ENCODE results near the gene EPOP.
A peak's percentile ranks its signal among the peaks of the same experiment; 100 is the strongest.

Gene EPOP

DNA sequence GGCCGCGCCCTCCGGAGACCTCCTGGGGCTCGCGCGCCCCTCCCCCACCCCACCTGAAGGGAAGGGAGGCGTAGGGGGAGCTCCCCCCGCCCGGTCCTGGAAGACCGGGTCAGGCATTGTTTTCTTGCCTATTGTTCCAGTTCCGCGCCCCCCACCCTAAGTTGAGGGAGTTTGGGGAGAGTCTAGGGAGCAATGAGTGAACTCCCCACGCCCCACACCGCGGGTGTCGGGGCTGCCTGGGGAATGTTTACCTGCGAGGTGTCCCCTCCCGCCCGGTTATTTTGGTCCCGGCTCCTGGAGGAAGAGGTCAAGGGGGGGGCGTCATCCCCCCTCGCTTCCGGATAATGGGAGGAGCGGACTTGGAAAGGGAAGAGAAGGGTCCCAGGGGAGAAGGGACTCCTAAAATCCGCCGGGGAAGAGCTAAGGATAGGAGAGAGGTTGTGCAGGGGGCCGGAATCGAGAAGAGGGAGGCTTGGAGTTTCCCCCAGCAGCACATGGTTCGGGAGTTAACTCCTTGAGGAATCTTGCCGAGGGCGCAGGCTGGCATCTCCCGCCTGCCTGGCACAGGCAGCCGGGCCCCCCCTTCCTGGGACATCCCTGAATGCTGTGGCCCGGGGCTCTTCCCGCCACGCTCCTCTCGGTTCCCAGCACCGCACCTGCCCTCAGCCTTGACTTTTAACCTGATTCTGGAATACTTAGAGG, 31.2 kb upstream of the EPOP start:
- peak; percentile 52 for DNase-seq

DNA sequence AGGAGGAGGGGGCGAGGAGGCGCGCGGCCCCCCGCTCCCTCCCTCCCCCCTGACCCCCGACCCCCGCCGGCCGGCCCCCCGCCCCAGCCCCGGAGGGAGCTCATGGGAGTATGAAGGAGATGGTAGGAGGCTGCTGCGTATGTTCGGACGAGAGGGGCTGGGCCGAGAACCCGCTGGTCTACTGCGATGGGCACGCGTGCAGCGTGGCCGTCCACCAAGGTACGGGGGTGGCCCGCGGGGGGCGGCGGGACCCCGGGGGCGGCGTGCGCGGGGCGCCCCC, 30.7 kb upstream of the EPOP start:
- DNase-seq, result no peak

DNA sequence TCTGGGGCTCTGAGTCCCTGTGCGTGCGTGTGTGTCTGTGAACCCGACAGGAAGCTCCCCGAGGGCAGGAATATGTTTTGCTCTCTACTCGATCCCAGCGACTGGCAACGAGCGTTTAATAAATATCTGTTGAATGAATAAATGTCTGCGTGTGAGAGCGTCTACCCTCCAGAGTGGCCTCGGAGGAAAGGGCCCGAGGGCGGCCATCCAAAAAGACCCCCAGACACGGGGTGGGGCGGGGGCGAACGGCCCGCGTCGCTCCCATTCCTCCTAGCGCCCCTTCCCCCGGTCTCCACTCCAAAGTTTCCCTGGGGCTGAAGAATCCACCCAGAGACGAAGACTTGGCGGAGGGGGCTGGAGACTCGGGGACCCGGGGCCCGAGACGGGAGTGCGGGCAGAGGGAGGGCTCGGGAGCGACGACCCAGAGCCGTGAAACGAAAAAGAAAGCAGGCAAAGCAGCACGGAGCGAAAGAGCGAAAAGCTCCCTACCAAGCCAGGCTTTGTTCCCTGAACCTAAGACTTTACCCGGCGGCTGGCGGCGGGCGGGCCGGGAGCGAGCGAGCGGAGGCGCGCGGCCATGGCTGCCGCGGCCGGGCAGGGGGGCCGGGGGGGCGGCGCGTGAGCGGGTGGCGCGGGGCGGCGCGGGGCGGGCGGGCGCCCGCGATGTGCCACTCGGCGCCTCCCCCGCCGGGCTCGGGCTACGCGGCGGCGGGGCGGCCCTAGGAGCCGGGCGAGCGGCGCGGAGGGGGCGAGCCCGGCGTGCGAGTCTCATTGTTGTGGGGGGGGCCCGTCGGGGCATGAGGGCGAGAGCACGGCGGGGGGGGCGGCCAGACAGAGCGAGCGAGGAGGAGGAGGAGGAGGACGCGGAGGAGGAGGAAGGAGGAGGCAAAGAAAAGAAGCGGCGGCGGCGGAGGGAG, 30.1 kb upstream of the EPOP start, which contains the start of gene MLLT6:
Gene MLLT6, plus strand, starts transcription at position 668 of the 917 bp plus-strand sequence. CDS start 360 bp downstream, outside the sequence.
- peak; percentile 82 for DNase-seq

DNA sequence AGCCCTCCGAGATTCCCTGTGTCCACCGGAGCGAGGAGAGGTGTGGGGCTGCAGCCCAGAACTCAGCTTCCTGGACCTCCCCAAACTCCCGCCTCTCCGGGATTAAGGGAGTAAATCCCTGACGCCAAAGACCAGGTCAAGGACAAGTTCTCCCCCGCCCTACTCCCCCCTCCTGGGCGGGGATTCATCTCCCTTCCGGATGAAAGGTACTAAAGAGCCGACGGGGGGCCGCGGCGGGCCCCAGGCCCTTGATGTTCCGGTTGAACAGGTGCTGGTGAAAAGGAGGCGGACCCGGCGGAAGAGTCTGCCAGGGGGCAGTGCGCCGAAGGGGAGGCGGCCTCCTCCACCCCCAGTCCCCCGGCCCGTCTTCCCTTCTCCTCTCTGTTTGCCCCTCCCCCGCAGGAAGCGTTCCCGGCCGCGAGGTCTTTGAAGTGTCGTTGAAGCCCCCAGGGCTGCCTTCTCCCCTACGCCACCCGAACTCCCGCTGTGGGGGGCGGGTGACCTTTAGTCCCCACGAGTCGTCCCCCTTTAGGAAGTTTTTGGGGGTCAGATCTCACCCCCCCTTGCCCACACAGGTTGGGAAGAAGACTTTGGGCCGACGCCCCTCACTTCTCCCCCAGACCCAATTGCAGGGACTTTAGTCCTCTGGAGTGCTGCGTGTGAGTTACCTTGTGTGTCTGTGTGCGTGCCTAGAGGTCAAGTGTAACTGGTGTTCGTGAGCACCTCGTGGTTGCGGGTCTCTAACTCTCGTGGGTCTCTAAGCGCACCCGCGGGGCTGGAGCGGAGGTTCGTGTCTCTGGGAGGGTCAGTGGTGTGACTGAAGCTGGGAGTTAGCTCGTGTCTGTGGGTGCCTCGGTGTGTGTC, 29.2 kb upstream of the EPOP start:
- DNase-seq, result peak; percentile 85

DNA sequence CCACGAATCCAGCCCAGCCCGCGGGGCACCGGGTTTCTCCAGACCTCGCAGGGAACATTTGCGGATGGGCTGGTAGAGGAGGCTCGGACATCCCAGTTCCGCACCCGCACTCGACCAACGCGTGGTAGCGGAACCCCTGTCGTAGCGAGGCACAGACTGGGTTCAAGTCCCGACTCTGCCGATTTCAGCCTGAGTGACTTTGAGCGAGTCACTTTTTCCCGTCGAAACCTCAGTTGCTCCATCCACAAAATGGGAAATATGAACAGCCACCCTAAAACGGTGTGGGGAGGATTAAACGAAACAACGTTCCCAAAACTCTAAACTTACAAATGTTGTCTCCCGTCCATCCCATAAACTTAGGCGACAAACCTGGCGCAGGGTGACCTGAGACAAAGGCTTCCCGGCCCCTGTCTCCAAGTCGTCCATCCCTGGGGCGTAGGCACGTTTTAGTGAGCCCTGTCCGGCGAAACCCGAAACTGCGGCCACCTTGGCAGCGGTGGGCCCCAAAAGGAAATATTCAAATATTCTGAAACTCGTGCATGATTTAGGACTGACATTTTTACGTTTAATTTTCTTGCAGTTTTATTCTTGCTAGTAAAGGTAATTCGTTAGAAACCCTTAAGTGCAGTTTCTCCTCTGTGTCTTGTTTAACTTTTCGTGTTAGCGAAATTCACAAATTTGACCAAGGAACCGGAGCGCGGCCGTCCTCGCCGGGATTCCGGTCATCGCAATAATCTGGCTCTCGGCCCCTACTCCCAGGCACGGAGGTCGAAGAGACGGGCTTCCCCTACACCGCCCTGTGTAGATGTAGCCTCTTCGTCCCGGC, 28.4 kb upstream of the EPOP start:
- no peak for DNase-seq

DNA sequence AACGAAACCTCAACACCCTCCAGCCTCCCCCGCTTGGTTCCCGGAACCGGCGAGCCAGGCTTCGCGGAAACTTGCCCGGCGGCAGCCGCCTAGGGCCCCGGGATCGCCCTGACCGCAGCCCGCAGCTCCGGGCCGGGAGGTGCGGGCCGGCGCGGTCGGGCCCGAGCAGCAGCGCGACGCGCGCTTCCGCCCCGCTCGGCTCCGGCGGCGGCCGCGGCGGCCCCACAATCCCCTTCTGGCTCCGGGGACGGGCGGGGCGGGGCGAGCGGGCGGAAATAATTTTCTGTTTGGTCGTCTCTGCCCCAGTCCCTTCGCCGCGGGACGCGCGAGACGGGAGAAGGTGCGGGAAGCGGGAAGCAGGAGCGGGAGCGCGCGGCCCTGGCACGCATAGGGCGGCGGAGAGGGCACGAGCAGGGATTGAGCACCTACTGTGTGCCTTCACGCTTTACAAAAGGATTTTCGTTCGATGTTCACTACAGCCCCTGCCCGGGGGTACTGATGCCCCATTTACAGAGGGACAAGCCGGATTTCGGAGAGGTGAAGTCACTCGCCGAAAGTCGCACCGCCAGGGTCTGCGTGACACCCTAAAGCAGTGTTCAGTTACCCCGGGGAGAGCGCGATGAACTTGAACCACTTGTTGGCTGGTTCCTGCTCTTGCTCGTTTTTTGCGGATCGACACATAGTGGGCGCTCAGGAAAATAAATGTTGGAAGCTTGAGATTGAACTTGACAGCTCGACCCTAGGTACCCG, 27.6 kb upstream of the EPOP start:
- peak; percentile 85 for DNase-seq

DNA sequence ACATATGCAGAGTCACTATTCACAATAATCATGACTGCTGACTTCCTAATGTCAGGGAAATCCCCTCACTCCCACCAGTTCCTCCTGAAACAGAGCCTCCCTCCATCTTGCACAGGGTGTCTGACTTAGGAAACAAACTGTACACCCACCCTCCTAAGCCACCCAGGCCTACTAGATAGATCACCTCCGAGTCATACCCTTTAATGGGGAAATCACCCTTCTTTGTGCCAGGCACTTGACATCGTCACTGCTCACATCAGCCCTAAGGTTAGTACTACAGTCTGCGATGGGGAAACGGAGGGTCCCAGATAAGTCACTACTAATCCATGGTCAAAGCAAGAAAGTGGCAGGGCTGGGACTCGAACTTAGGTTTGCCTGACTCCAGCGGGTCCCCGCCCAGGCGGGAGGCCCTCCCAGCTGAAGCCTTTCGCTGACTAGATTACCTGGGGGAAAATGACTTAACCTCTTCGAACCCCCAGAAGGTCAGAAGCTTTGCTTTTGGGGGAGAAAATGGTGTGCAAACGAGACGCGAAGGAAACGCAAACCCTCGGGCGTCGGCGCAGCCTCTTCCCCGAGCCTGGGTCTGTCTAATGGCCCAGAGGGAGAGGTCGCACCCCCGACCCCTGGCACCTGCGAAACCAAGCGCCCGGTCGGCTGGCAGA, 26.9 kb upstream of the EPOP start:
- peak; percentile 67 for DNase-seq

DNA sequence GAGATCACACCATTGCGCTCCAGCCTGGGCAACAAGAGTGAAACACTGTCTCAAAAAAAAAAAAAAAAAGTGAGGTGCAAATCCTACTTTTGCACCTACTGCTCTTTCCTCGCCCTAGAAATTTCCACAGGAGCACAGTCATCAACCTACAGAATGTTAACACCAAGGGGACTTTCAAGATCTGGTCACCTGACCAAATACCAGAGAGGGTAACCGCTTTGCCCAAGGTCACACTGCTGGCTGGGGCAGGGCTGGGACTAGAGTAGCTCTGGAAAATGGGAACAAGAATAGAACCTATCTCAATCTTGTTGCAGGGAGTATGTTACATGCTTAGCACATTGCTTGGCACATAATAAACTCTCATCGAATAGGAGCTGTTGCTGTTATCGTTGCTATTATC, 24.0 kb upstream of the EPOP start:
- no peak for DNase-seq

DNA sequence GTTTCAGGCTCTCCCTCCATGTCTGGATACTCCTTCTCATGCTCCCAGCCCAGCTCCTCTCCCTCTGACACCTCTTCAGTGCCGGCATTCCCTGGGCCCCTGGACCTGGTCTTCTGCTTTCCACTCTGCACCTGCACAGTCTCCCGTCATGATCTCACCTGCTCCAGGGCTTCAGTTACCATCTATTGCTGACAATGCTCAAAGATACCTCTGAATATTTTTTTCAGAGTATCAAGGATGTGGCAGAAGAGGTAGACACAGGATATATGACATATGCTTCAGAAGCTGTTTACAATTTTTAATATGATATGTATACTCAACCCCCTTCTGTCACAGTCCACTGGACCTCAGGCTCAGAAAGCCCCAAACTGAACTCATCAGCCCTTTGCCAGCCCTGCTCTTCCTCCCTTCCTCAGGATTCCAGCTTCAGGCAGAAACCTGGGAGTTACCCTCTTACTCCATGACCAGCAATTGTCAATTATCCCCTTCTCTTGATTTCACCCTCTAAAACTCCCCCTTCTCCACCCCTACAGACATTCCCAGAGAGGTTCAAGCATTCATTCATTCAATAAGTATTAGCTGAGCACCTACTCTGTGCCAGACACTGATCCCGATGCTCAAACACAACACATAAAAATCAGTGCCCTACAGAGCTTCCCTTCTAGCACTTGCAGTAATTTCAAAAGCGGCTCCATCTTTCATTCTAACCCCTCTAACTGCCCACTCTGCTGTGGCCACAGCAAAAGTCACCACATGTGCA, 22.5 kb upstream of the EPOP start:
- no peak for DNase-seq

DNA sequence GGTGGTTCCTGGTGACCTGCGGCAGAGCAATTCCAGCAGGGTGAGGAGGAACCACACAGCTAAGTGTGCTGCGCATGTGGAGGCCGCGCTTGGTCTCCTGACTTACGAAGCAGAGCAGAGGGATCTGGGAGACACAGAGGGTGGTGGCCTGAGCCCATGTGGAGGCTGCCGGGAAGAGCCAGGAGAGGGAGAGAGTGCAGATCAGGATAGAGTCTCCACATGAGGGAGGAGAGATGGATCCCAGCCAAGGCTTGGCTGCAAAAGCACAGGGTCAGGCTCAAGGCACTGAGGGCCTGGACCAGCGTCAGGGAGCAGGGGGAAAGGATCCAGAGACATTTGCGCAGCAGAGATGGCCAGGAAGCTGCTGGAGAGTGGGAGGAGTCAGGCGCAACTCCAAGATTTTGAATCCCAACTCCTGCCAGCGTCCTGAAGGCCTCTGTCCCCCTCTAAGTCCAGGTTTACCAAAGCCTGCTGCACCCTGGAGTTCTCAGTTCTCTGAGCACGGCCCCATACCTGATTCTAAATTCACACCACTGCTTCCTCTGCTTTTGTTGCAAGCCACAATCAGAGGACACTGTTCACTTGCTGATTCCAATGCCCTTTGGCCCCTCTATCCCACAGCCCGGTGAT, 19.1 kb upstream of the EPOP start:
- DNase-seq, result no peak

DNA sequence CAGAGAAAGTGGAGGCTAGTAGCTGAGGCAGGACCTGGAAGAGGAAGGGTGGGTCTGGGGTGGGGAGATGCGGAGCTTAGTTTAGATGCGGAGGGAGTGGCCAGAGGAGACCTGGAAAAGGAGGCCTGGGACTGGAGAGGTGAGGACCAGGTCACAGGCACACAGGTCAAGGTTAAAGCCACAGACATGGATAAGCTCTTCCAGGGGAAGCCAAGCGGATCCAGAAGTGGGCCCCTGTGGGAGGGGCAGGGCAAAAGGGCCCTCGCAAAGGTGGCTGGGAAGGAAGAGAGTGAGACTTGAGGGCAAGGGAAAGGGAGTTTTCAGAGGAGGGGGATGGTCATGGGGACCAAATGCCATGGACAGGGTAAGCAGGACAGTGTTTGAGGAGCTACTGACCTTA, 16.4 kb upstream of the EPOP start:
- DNase-seq, result no peak

DNA sequence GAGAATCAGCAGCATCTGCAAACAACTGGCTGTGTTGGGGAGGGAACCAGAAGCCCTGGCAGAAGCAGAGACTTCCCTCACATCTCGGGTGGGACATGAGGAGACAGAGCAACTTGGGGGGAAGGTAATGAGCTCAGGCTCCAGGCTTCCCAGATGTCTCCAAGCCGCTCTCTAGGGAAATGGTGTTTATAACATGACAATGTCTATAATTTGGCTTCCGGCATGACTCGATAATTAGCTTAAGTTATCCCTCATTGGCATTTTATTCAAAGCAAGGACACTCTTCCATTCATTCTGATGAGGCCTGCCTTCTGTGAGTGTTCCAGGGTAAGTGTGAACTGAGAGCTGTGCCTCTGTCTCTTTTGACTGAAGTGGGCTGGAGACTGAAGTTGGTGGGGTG, 15.6 kb upstream of the EPOP start:
- no peak for DNase-seq

DNA sequence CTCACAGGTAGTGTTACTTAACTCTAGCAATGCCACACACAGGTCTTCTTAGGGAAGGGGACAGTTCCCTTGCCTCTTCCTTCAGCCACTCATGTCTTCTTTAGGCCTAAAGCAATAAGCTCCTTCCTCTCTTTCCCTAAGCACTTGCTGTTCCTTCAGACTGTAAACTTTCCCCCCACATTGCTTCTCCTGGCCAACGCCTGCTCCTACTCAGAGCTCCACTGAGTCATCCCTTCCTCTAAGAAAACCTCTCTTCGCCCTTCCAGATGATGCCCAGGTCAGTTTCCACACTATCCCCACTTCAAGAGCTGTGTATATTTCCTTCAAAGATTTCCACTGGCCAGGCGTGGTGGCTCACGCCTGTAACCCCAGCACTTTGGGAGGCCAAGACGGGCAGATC, 12.5 kb upstream of the EPOP start:
- DNase-seq, result no peak

DNA sequence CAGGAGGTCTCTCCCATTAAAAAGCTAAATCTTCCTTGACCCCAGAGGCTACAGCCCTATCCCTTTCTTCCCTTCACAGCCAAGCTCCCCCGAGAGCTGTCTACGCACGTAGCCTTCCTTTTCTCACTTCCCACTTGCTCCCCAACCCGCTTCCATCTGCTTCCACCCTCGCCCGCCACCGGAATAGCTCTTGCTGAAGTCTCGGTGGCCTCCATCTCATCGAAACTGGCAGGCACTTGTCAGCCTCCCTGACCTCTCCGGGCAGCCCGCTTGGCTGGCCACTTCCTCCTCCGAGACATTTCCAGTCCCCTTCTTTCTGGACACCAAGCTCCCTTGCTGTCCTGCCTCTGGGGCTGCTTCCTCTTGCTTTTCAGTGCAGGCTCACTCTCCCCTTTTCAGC, 10.7 kb upstream of the EPOP start:
- DNase-seq, result no peak

DNA sequence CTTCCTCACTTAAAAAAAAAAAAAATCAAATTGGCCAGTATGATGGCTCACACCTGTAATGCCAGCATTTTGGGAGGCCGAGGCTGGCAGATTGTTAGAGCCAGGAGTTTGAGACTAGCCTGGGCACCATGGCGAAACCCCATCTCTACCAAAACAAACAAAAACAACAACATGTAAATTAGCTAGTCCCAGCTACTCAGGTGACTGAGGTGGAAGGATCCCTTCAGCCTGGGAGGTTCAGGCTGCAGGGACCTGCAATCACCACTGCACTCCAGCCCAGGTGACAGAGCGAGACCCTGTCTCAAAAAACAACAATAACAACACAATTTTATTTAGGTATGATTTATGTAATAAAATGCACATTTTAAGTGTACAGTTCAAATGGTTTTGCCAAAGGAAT, 6.3 kb upstream of the EPOP start:
- no peak for DNase-seq

DNA sequence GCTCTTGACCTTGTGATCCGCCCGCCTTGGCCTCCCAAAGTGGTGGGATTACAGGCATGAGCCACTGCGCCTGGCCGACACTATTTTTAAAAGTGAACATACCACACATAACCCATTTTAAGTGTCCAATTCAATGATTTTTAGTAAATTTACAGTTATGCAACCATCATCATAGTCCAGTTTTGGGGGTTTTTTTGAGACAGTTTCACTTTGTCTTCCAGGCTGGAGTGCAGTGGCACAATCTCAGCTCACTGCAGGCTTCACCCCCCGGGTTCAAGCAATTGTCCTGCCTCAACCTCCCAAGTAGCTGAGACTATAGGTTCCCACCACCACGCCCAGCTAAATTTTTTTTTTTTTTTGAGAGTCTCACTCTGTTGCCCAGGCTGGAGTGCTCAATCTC, 3.1 kb upstream of the EPOP start:
- no peak for DNase-seq

DNA sequence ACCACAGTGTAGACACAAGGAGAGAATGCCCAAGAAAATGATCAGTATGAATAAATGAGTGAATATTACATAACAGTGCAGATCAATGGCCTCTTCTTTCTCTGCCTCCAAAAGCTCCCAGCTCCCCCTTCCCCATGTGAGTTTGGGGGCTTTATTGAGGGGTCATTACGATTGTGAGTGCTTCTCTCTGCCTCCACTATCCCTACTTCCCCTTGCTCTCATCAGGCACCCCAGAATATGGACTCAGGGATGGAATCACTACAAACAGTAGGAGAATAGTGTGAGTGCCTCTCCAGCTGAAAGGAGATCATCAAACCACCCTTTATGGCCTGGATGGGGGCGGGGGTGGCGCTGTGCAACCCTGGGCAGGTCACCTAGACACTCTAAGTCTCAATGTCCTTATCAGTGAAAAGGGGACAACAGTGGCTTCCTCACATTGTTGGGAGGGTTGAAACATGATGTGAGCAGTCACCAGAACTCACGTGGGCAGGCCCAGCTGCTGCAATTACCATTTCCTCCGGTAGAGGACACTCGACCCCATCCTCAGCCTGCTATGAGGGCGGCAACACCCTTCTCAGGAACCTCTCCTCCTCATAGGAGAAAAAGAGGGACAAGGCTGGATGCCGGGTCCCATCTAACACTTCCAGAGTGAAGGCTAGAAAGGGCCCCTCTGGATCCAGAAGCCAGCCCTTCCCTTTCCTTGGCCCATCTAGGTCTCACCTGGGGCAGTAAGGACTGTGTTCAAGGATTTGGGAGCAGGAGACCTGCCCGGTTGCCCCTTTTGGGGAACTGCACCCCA, 2.1 kb upstream of the EPOP start:
- peak; percentile 82 for DNase-seq

DNA sequence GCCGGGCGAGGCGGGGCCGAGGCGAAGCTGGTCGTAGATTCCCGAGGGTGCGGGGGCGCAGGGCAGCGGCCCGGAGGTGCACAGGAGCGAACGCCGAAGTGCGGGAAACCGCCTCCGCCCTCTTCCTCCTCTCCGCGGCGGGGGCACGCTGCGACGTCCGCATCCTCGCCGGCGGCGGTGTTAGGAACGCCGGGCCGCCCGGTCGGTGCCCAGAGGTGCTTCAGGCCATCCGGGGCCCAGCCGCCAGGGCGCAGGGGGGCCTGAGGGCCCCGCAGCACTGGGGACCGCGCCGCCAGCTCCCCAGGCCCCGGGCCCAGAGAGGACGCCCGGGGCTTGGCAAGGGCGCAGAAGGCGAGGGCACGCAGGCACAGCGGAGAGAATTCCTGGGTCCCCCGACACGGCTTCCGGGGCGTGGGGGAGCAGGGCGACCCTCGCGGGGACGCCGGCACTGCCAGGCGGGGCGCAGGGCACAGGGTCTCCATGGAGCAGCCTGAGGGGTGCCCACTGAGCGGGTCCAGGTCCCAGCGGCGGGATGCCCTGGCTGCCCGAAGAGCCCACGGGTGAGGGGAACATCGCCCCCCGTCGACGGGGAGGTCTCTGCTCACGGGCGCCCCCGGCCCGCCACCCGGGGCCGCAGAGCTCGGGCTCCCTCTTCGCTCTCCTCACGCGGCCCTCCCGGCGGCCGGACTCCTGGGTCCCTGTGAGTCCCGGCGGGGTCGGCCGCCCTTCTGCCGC, 576 bp downstream of the EPOP start:
- peak; percentile 32 for DNase-seq

DNA sequence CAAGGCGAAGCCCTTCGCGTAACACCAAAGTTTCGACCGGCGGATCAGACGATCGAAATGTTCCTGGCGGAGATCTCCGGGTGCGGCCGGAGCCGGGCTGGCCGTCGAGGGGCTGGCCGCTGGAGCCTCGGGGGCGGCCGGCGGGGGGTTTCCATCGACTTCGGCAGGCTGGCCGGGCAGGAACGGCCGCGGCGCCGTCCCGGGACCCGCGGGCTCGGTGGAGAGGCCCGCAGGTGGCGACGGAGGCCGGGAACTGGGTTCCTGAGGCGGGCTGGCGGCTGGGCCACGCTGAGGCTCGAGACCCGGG, 1.1 kb downstream of the EPOP start:
- no peak for DNase-seq

Data from CD4-positive, alpha-beta T cell treated with Interleukin-6 for 4 hours (primary cell).